A549 (cell line): Measurements from ENCODE around the gene SOX12. TPM values are rescaled to one million over a fixed set of nuclear protein-coding genes. Genes with fewer than 3 reads are reported as not detected.

Experiments used
- ATAC-seq, 2 experiments: fragments of 200-7000 bp in 1 of 2; fragments of >200 bp in 1 of 2; cut with Nextera tagmentation in 1 of 2; cut with Tn5 transposase in 1 of 2; 3 replicates each; pipeline versions ENCODE4 v1.8.0 to v1.9.1; 2018 to 2020; ENCODE audit warnings: mild to moderate bottlenecking in 1 of 2, moderate library complexity in 1 of 2
- CTCF ChIA-PET: fragments of 300-600 bp; sonication (Branson Sonifier 250); formaldehyde crosslinking; extraction: SDS; loops from one replicate; lab custom pipeline; 2021; ENCODE audit warnings: antibody characterized with exemption, inconsistent platforms; lab: Yijun Ruan, JAX
- POLR2A ChIA-PET: fragments of 350-600 bp; formaldehyde crosslinking; extraction: SDS; loops from one replicate; lab custom pipeline; 2021; ENCODE audit warnings: antibody characterized with exemption, inconsistent platforms; lab: Yijun Ruan, JAX
- DNase-seq, 2 experiments: peaks; one replicate each; pipeline versions ENCODE4 v3.0.0 to v3.0.0-alpha.2; 2011 to 2016; ENCODE audit warnings: low read depth in 1 of 2, low spot score in 1 of 2
- FAIRE-seq: peaks from 2 replicates; lab custom pipeline; 2011; peaks lifted over from hg19 to GRCh38; lab: Jason Lieb, UNC
- H3K27ac ChIP-seq, 2 experiments: fragments of >200 bp; sonication (Bioruptor Twin); formaldehyde crosslinking; 3 replicates each; pipeline ENCODE4 v1.5.1; 2016 to 2017
- H3K4me1 ChIP-seq: fragments of >200 bp; sonication (Bioruptor Twin); formaldehyde crosslinking; 3 replicates; pipeline ENCODE4 v1.6.1; 2016
- H3K4me2 ChIP-seq: fragments of >200 bp; sonication (Bioruptor Twin); formaldehyde crosslinking; 3 replicates; pipeline ENCODE4 v1.6.1; 2016
- H3K4me3 ChIP-seq: fragments of >200 bp; sonication (Bioruptor Twin); formaldehyde crosslinking; 3 replicates; pipeline ENCODE4 v1.5.1; 2016
- H3K9me3 ChIP-seq: fragments of >200 bp; sonication (Bioruptor Twin); formaldehyde crosslinking; 3 replicates; pipeline ENCODE4 v1.6.1; 2016
- ATOH8 ChIP-seq: fragments of 250-450 bp; sonication (Bioruptor Pico); IDR thresholded peaks from 2 replicates; pipeline ENCODE4 v1.5.0; 2020; ENCODE audit warnings: low read depth, mild to moderate bottlenecking, moderate library complexity
- BHLHE40 ChIP-seq: IDR thresholded peaks from 2 replicates; pipeline ENCODE4 v1.6.1; 2012; ENCODE audit warnings: low read depth, low read length, inconsistent platforms
- CEBPB ChIP-seq, 2 experiments: fragments of >200 bp in 1 of 2; sonication (Bioruptor Twin) in 1 of 2; formaldehyde crosslinking in 1 of 2; IDR thresholded peaks; 2 replicates each; pipeline ENCODE4 v1.6.1; 2012 to 2016
- CTCF ChIP-seq: fragments of >200 bp; sonication (Bioruptor Twin); formaldehyde crosslinking; IDR thresholded peaks from 3 replicates; pipeline ENCODE4 v1.5.1; 2016
- E2F6 ChIP-seq: IDR thresholded peaks from 2 replicates; pipeline ENCODE4 v1.6.1; 2012; ENCODE audit warnings: low read depth, borderline replicate concordance
- EHF ChIP-seq: fragments of 250-450 bp; sonication (Bioruptor Pico); IDR thresholded peaks from 2 replicates; pipeline ENCODE4 v1.5.0; 2020; ENCODE audit warnings: mild to moderate bottlenecking
- FOSL2 ChIP-seq, 2 experiments: fragments of 450-650 bp in 1 of 2; fragments of >200 bp in 1 of 2; sonication (Bioruptor Twin) in 1 of 2; formaldehyde crosslinking; IDR thresholded peaks; 2 replicates each; pipeline versions ENCODE4 v1.5.0 to v1.6.1; 2016 to 2020; ENCODE audit warnings: mild to moderate bottlenecking in 1 of 2, moderate library complexity in 1 of 2
- FOXS1 ChIP-seq: fragments of 250-450 bp; sonication (Bioruptor Pico); IDR thresholded peaks from 2 replicates; pipeline ENCODE4 v1.5.0; 2020; ENCODE audit warnings: mild to moderate bottlenecking, moderate library complexity
- GATA3 ChIP-seq: IDR thresholded peaks from 2 replicates; pipeline ENCODE4 v1.6.1; 2012; ENCODE audit warnings: borderline replicate concordance
- HEYL ChIP-seq: fragments of 250-450 bp; sonication (Bioruptor Pico); IDR thresholded peaks from 2 replicates; pipeline ENCODE4 v1.8.0; 2021; ENCODE audit warnings: mild to moderate bottlenecking, moderate library complexity
- HOXA7 ChIP-seq: fragments of 250-450 bp; sonication (Bioruptor Pico); IDR thresholded peaks from 2 replicates; pipeline ENCODE4 v1.5.0; 2020; ENCODE audit warnings: mild to moderate bottlenecking, moderate library complexity
- HOXB13 ChIP-seq: fragments of 250-450 bp; sonication (Bioruptor Pico); IDR thresholded peaks from 2 replicates; pipeline ENCODE4 v1.5.0; 2020; ENCODE audit warnings: low read depth, mild to moderate bottlenecking, moderate library complexity
- JUN ChIP-seq, 2 experiments: fragments of >200 bp; sonication (Bioruptor Twin); formaldehyde crosslinking; IDR thresholded peaks; 2 replicates in 1 of 2; 3 replicates in 1 of 2; pipeline ENCODE4 v1.6.1; 2016 to 2017
- MAFK ChIP-seq: fragments of 450-650 bp; IDR thresholded peaks from 2 replicates; pipeline ENCODE4 v1.6.1; 2014; ENCODE audit not compliant: partially characterized antibody
- POLR2A ChIP-seq: IDR thresholded peaks from 2 replicates; pipeline ENCODE4 v1.6.1; 2012; ENCODE audit warnings: mild to moderate bottlenecking, low read length
- RAD21 ChIP-seq, 2 experiments: fragments of >200 bp in 1 of 2; sonication (Bioruptor Twin) in 1 of 2; formaldehyde crosslinking in 1 of 2; IDR thresholded peaks in 1 of 2; conservative IDR thresholded peaks in 1 of 2; 2 replicates in 1 of 2; 3 replicates in 1 of 2; pipeline ENCODE4 v1.6.1; 2012 to 2018; ENCODE audit warnings: inconsistent platforms in 1 of 2
- RARB ChIP-seq: fragments of 250-450 bp; sonication (Bioruptor Pico); IDR thresholded peaks from 2 replicates; pipeline ENCODE4 v1.8.0; 2021; ENCODE audit warnings: mild to moderate bottlenecking, moderate library complexity
- SREBF2 ChIP-seq: fragments of 450-650 bp; IDR thresholded peaks from 2 replicates; pipeline ENCODE4 v1.6.1; 2014; ENCODE audit warnings: mild to moderate bottlenecking, moderate library complexity
- TFCP2L1 ChIP-seq: fragments of 250-450 bp; sonication (Bioruptor Pico); IDR thresholded peaks from 2 replicates; pipeline ENCODE4 v1.5.0; 2021; ENCODE audit warnings: mild to moderate bottlenecking
- ZFP36 ChIP-seq: fragments of 450-650 bp; IDR thresholded peaks from 2 replicates; pipeline ENCODE4 v1.6.1; 2014; ENCODE audit warnings: borderline replicate concordance; ENCODE audit not compliant: partially characterized antibody
- ZNF302 ChIP-seq: fragments of 250-450 bp; sonication (Bioruptor Pico); IDR thresholded peaks from 2 replicates; pipeline ENCODE4 v1.9.0; 2021; ENCODE audit warnings: inconsistent platforms, mild to moderate bottlenecking, moderate library complexity
- ZSCAN20 ChIP-seq: fragments of 250-450 bp; sonication (Bioruptor Pico); IDR thresholded peaks from 2 replicates; pipeline ENCODE4 v1.8.0; 2022; ENCODE audit warnings: mild to moderate bottlenecking, moderate library complexity
- WGBS: methylation state at CpG from one replicate; pipeline ENCODE4 v1.1.6; 2017; ENCODE audit errors: missing lambda C conversion rate; 5-methylcytosine and 5-hydroxymethylcytosine counted together
- polyA plus RNA-seq, 4 experiments: library from polyadenylated mRNA; depleted of rRNA in 3 of 4; stranded (reverse); fragments of >200 nt; fragmentation: RNase III in 1 of 4; extraction: RNeasy Plus Mini Kit Qiagen cat#74134 plus additional on column Dnase treatment in 1 of 4; gene quantifications; 2 replicates in 3 of 4; 3 replicates in 1 of 4; pipeline ENCODE4 v1.2.3, GENCODE V29; 2011 to 2017
- TF ChIP-seq, protein P1 (sequence below): IDR thresholded peaks from 2 replicates; pipeline ENCODE4 v1.6.1; 2012

Gene SOX12
- polyA plus RNA-seq, 2 of the 4 experiments (the other 2 are of a cell fraction): 7.0 to 29.2 TPM

GRCh38 chr20:370151-370600, 44.8 kb downstream of the SOX12 start:
- Histone ChIP-seq H3K4me2 (peak overlapping the region; percentile 54), H3K4me1 (peaks cover 84% of the 10 kb centered on the region), H3K27ac (peak overlapping the region; percentile 94 to 98), H3K4me3 (no peak overlapping the region), H3K9me3 (no peaks in the 10 kb centered on the region)
- 55% methylated on average over 7 of the region's 7 CpGs for WGBS
- ATAC-seq: peak in 1 of 2 experiments; percentile 5; a peak in 3 of 6 replicates
- ChIA-PET CTCF (interaction anchor here (1.1 to 50.3 kb wide), 9 partner anchors 8 to 358 kb away, joined by 3 to 1229 read pairs (median 6); no protein-coding TSS in a partner anchor), POLR2A (interaction anchor here (3.9 to 5.7 kb wide), 2 partner anchors 13 to 37 kb away, joined by 26 to 77 read pairs; partner anchors contain the start of genes RBCK1 and TRIB3)
- TF ChIP-seq FOSL2 (IDR thresholded peaks at IDR 0.05) (no peak), FOSL2 (CRISPR knock-in tag; IDR thresholded peaks at IDR 0.05) (0 out of 2 replicates have a peak, but pooled peaks have one; percentile 5), JUN (IDR thresholded peaks at IDR 0.05) (0 out of 5 replicates have a peak, but pooled peaks of 1 of the 2 experiments have one; percentile 23), E2F6 (no peak), GATA3 (peak; percentile 31; the same call in 1 of the 2 replicates), ATOH8 (CRISPR knock-in tag) (no peak)
- TF ChIP-seq, protein P1, sequence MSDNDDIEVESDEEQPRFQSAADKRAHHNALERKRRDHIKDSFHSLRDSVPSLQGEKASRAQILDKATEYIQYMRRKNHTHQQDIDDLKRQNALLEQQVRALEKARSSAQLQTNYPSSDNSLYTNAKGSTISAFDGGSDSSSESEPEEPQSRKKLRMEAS: 0 out of 2 replicates have a peak, but pooled peaks have one; percentile 10
- peak in 1 of 2 experiments; percentile 71 for DNase-seq
- no peak for FAIRE-seq

GRCh38 chr20:370977-371754, 45.8 kb downstream of the SOX12 start:
- H3K4me1 ChIP-seq: peaks cover 84% of the 10 kb centered on the region
- H3K9me3 ChIP-seq: no peaks in the 10 kb centered on the region
- whole genome bisulfite sequencing: 78% methylated on average over 7 of the region's 7 CpGs
- peak overlapping the region; percentile 54 for H3K4me2 ChIP-seq
- FAIRE-seq: no peak
- TF ChIP-seq ZNF302 (CRISPR knock-in tag): no peak
- 0 out of 2 replicates have a peak, but pooled peaks have one; percentile 5 for TF ChIP-seq HEYL (CRISPR knock-in tag)
- TF ChIP-seq ZFP36: no peak
- peak; percentile 42 for TF ChIP-seq MAFK
- POLR2A ChIA-PET: interaction anchor here (0.6 to 5.7 kb wide), 5 partner anchors 9 to 36 kb away, joined by 3 to 77 read pairs (median 5); partner anchors contain the start of genes RBCK1 and TRIB3
- CTCF ChIA-PET: interaction anchor here (0.8 to 50.3 kb wide), 13 partner anchors 7 to 368 kb away, joined by 3 to 1229 read pairs (median 5); partner anchors contain the start of gene TRIB3
- H3K27ac ChIP-seq: peak overlapping the region; percentile 94 to 98
- ATAC-seq: peak; percentile 33 to 34; a peak in 5 of 6 replicates
- no peak for DNase-seq
- H3K4me3 ChIP-seq: no peak overlapping the region; the same call in 2 of the 3 replicates

DNA sequence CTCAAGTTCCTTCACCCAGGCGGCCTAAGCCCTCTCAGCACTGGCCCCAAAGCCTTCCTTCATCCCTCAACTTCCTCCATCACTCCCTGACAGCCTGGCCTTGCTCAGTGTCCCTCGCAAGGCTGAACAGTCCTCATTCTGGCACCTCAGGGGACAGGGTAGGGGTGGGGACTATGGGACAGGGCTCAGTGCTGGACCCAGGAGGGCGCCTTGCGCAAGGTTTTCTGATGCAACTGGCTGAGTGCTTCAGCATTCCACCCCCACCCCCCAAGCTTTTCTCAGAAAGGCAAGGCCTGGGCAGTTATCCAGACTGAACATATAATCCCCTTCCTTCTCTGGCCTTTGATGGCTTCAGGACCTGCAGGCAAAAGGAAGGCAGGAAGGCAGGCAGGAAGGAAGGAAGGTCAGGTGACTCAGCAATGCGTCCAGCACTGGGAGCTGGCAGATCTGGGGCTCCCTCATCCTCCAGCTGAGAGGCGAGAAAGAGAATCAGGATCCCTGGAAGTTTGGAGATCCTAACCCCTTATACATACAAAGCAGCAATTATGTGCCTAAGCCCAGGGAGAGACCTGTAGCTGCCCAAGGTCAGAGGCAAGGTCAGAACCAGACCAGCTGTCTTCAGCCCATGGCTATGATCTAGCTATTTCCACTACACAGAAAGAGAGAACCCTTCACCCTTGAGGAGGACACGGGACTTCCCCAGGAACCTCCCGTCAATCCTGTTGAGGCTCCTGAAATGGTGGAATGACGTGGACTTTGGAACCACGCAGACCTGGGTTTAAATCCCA, 46.6 kb downstream of the SOX12 start:
- Histone ChIP-seq H3K27ac (peak overlapping the region; percentile 94 to 98), H3K4me3 (no peak overlapping the region; the same call in 2 of the 3 replicates), H3K4me2 (peak overlapping the region; percentile 54), H3K9me3 (no peaks in the 10 kb centered on the region), H3K4me1 (peaks cover 81% of the 10 kb centered on the region)
- ATAC-seq: peak; percentile 73 to 74
- ChIA-PET CTCF (interaction anchor here (0.8 to 50.3 kb wide), 12 partner anchors 9 to 367 kb away, joined by 3 to 1229 read pairs (median 5); partner anchors contain the start of gene TRIB3), POLR2A (interaction anchor here (0.7 to 5.7 kb wide), 6 partner anchors 9 to 36 kb away, joined by 3 to 77 read pairs (median 4); partner anchors contain the start of genes RBCK1 and TRIB3)
- peak; percentile 84 to 96 for DNase-seq
- FAIRE-seq: peak; percentile 76
- WGBS: 53% methylated on average over 10 of the region's 10 CpGs
- TF ChIP-seq, protein P1: peak; percentile 70
- TF ChIP-seq EHF (CRISPR knock-in tag) (peak; percentile 80; the same call in 1 of the 2 replicates), GATA3 (peak; percentile 73), SREBF2 (no peak), FOXS1 (no peak), E2F6 (peak; percentile 64; the same call in 1 of the 2 replicates), CEBPB (IDR thresholded peaks at IDR 0.05) (peak; percentile 100), JUN (IDR thresholded peaks at IDR 0.05) (peak; percentile 98 to 99), POLR2A (no peak), TFCP2L1 (CRISPR knock-in tag) (no peak), BHLHE40 (no peak), CTCF (no peak), FOSL2 (IDR thresholded peaks at IDR 0.05) (peak; percentile 47; the same call in 1 of the 2 replicates), FOSL2 (CRISPR knock-in tag; IDR thresholded peaks at IDR 0.05) (peak; percentile 74), HOXB13 (peak; percentile 70; the same call in 1 of the 2 replicates), RAD21 (conservative IDR thresholded peaks at IDR 0.05 in 1 of 2, IDR thresholded peaks at IDR 0.05 in 1 of 2) (peak in 1 of 2 experiments; percentile 58; a peak in 3 of 5 replicates), RARB (no peak), ZSCAN20 (CRISPR knock-in tag) (peak; percentile 80; the same call in 1 of the 2 replicates), HOXA7 (CRISPR knock-in tag) (no peak)
